GM10266 (cell line): ENCODE results near the gene PNPLA1.

ENCODE experiments used
- DNase-seq: peaks from one replicate; pipeline ENCODE4 v3.0.0; 2012; ENCODE audit errors: extremely low spot score
- CTCF ChIP-seq: IDR thresholded peaks from 2 replicates; pipeline ENCODE4 v1.5.1; 2012; ENCODE audit warnings: mild to moderate bottlenecking, low read depth; ENCODE audit not compliant: control insufficient read depth, insufficient read depth; ENCODE audit errors: missing control alignments

PNPLA1 gene

GRCh38 chr6:36285797-36286196 lies 15.9 kb downstream of the PNPLA1 start:
- no peak for TF ChIP-seq CTCF
- no peak for DNase-seq

- no peak for TF ChIP-seq CTCF
- DNase-seq, result no peak
Observed at GRCh38 chr6:36286858-36287257, 17.0 kb downstream of the PNPLA1 start.

- no peak for TF ChIP-seq CTCF
- DNase-seq, result no peak
Observed at GRCh38 chr6:36289281-36289878, 19.5 kb downstream of the PNPLA1 start.

- DNase-seq, result no peak
- TF ChIP-seq CTCF, result no peak
Observed at GRCh38 chr6:36290668-36291620, 21.1 kb downstream of the PNPLA1 start.

- DNase-seq, result no peak
- TF ChIP-seq CTCF, result no peak
Observed at GRCh38 chr6:36292170-36292569, 22.3 kb downstream of the PNPLA1 start.

GRCh38 chr6:36296240-36296639 lies 26.4 kb downstream of the PNPLA1 start:
- DNase-seq, result no peak
- no peak for TF ChIP-seq CTCF

- no peak for TF ChIP-seq CTCF
- DNase-seq, result no peak
Observed at GRCh38 chr6:36297051-36297450, 27.2 kb downstream of the PNPLA1 start.
